Naive thymus-derived CD4-positive, alpha-beta T cell (primary cell): ENCODE measurements around the gene GRAMD1A. TPM values are rescaled to one million over a fixed set of nuclear protein-coding genes. Genes with fewer than 3 reads are reported as not detected.

Source experiments
- ATAC-seq: fragments of 150-1000 bp; cut with Tn5 transposase; 2 replicates; pipeline ENCODE4 v1.10.0; 2021; ENCODE audit warnings: mild to moderate bottlenecking, moderate library complexity
- CTCF ChIA-PET: fragments of 350-600 bp; sonication (Branson Sonifier 250); formaldehyde crosslinking; loops from one replicate; lab custom pipeline; 2021; ENCODE audit warnings: antibody characterized with exemption; lab: Charles Lee
- POLR2A ChIA-PET: fragments of 350-600 bp; sonication (Branson Sonifier 250); formaldehyde crosslinking; loops from one replicate; lab custom pipeline; 2021; ENCODE audit warnings: antibody characterized with exemption, inconsistent platforms; lab: Charles Lee
- DNase-seq, 9 donors: peaks; one replicate each; pipeline versions ENCODE4 v3.0.0 to v3.0.0-alpha.2; 2020 to 2022; ENCODE audit warnings: mixed read lengths in 1 of 9
- H3K27ac ChIP-seq: one replicate; pipeline ENCODE4 v1.7.0; 2013; ENCODE audit warnings: mild to moderate bottlenecking, low read depth, low read length, moderate library complexity
- H3K27me3 ChIP-seq, 2 donors: one replicate each; pipeline ENCODE4 v1.7.0; 2013; ENCODE audit warnings: low read length in 2 of 2, mild to moderate bottlenecking in 2 of 2, moderate library complexity in 2 of 2; ENCODE audit not compliant: control insufficient read depth in 2 of 2, insufficient read depth in 2 of 2
- H3K36me3 ChIP-seq, 3 experiments: 1 replicate in 2 of 3; 2 replicates in 1 of 3; pipeline ENCODE4 v1.7.0; 2013; ENCODE audit warnings: low read length in 3 of 3, mild to moderate bottlenecking in 3 of 3, moderate library complexity in 1 of 3; ENCODE audit not compliant: insufficient read depth in 3 of 3, control insufficient read depth in 2 of 3
- H3K4me1 ChIP-seq, 2 donors: one replicate each; pipeline ENCODE4 v1.7.0; 2013; ENCODE audit warnings: low read length in 2 of 2, mild to moderate bottlenecking in 2 of 2, moderate library complexity in 1 of 2; ENCODE audit not compliant: control insufficient read depth in 2 of 2, insufficient read depth in 2 of 2
- H3K4me3 ChIP-seq: 2 replicates; pipeline ENCODE4 v1.7.0; 2013; ENCODE audit warnings: mild to moderate bottlenecking, low read length
- H3K9me3 ChIP-seq, 3 experiments: 1 replicate in 2 of 3; 2 replicates in 1 of 3; pipeline ENCODE4 v1.7.0; 2013; ENCODE audit warnings: low read length in 3 of 3; ENCODE audit not compliant: control insufficient read depth in 2 of 3
- H3K27ac Mint-ChIP-seq, 9 donors: one replicate each; pipeline ENCODE4 v1.8.0; 2020 to 2022; ENCODE audit warnings: mixed read lengths in 9 of 9, mild to moderate bottlenecking in 8 of 9, moderate library complexity in 5 of 9, inconsistent platforms in 2 of 9
- H3K27me3 Mint-ChIP-seq, 5 donors: one replicate each; pipeline ENCODE4 v1.8.0; 2021 to 2022; ENCODE audit warnings: mixed read lengths in 5 of 5, mild to moderate bottlenecking in 1 of 5
- H3K36me3 Mint-ChIP-seq, 5 donors: one replicate each; pipeline ENCODE4 v1.8.0; 2020 to 2022; ENCODE audit warnings: mixed read lengths in 5 of 5, mild to moderate bottlenecking in 3 of 5, inconsistent platforms in 1 of 5
- H3K4me1 Mint-ChIP-seq, 7 donors: one replicate each; pipeline ENCODE4 v1.8.0; 2020 to 2022; ENCODE audit warnings: mixed read lengths in 7 of 7, mild to moderate bottlenecking in 3 of 7, inconsistent platforms in 1 of 7
- H3K4me3 Mint-ChIP-seq, 10 donors: one replicate each; pipeline ENCODE4 v1.8.0; 2020 to 2022; ENCODE audit warnings: mild to moderate bottlenecking in 10 of 10, mixed read lengths in 10 of 10, moderate library complexity in 6 of 10, inconsistent platforms in 2 of 10
- H3K9me3 Mint-ChIP-seq, 11 donors: one replicate each; pipeline ENCODE4 v1.8.0; 2020 to 2022; ENCODE audit warnings: mixed read lengths in 11 of 11, mild to moderate bottlenecking in 4 of 11, inconsistent platforms in 1 of 11, moderate library complexity in 1 of 11
- intact Hi-C, 2 donors: fragments of 100-400 bp; cut with micrococcal nuclease; formaldehyde crosslinking; loops; one replicate each; pipeline ENCODE4 v1.15.1; 2023
- polyA plus RNA-seq, 2 donors: library from polyadenylated mRNA; unstranded; fragments of 300-500 nt; fragmentation: Illumina TruSeq; gene quantifications; one replicate each; pipeline ENCODE4 v1.2.3, GENCODE V29; 2021
- total RNA-seq, 6 experiments: library from RNA in 5 of 6; stranded (reverse) in 5 of 6; gene quantifications; 1 replicate in 5 of 6; 2 replicates in 1 of 6; pipeline ENCODE4 v1.2.3 and lab custom pipeline; 2021 to 2026

Gene GRAMD1A
- total and polyA plus RNA-seq, 7 experiments from 2014 or later: 33.6 to 286 (median 167) TPM

- DNase-seq (no peak), ATAC-seq (peak; percentile 28)
- H3K9me3 ChIP-seq: no peaks in the 10 kb centered on the region
- H3K9me3 Mint-ChIP-seq: peaks cover 0 to 3% (median 0%) of the 10 kb centered on the region in 11 donors
- peaks cover 15 to 16% of the 10 kb centered on the region in 2 donors for H3K4me1 ChIP-seq
- no peaks in the 10 kb centered on the region for H3K36me3 Mint-ChIP-seq
- H3K4me1 Mint-ChIP-seq: peaks cover 30 to 56% (median 50%) of the 10 kb centered on the region in 7 donors
- peaks cover 0 to 33% (median 10%) of the 10 kb centered on the region in 5 donors for H3K27me3 Mint-ChIP-seq
- ChIA-PET CTCF (no interaction called here), POLR2A (interaction anchor here (1.7 kb wide), 1 partner anchor 46 kb away, joined by 4 read pairs; no protein-coding TSS in a partner anchor)
- no peaks in the 10 kb centered on the region for H3K36me3 ChIP-seq
- peak overlapping the region; percentile 18 to 92 (median 82) for H3K4me3 Mint-ChIP-seq
- intact Hi-C loops: loop anchor here (5.0 to 10.0 kb wide), 2 partner anchors 39 to 54 kb away; partner anchors contain the start of gene GRAMD1A (in 1 of the 2)
- no peak overlapping the region for H3K27ac ChIP-seq
- no peaks in the 10 kb centered on the region for H3K27me3 ChIP-seq
- H3K4me3 ChIP-seq: peak overlapping the region; percentile 60
- peak overlapping the region in 5 of 9 donors; percentile 20 to 69 (median 52) for H3K27ac Mint-ChIP-seq
Observed at GRCh38 chr19:35040826-35041547, 40.9 kb downstream of the GRAMD1A start.

DNA sequence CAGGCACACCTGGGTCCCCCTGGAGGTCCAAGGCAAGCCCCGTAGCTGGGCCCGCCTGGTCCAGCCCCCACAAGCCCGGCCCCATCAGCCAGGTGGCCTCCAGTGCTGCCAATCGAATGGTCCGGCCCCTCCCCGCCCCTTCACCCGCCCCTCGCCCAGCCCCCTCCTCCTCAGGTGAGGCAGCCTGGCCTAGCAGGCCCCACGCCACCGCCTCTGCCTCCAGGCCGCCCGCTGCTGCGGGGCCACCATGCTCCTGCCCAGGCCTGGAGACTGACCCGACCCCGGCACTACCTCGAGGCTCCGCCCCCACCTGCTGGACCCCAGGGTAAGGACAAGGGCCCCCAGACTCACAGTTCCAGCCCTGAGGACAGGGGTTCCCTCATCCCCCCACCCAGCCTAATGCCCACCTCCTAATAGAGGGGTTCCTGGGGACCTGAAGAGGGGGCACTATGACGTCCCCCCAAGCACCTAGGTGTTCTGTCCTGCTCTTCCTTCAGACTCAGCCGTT is 41.5 kb downstream of the GRAMD1A start, which contains the start of gene HPN:
TSS of gene HPN (plus strand) at position 174 of the 508 bp plus-strand sequence. CDS start 786 bp downstream, outside the sequence.
- no peak for ATAC-seq
- POLR2A ChIA-PET: interaction anchor here (1.7 kb wide), 1 partner anchor 46 kb away, joined by 4 read pairs; no protein-coding TSS in a partner anchor
- H3K36me3 ChIP-seq: no peaks in the 10 kb centered on the region
- H3K9me3 ChIP-seq: no peaks in the 10 kb centered on the region
- intact Hi-C loops: loop anchor here (5.0 to 10.0 kb wide), 2 partner anchors 39 to 53 kb away; partner anchors contain the start of gene GRAMD1A (in 1 of the 2)
- peaks cover 30 to 57% (median 51%) of the 10 kb centered on the region in 7 donors for H3K4me1 Mint-ChIP-seq
- peaks cover 15 to 16% of the 10 kb centered on the region in 2 donors for H3K4me1 ChIP-seq
- peaks cover 0 to 3% (median 0%) of the 10 kb centered on the region in 11 donors for H3K9me3 Mint-ChIP-seq
- CTCF ChIA-PET: no interaction called here
- no peaks in the 10 kb centered on the region for H3K36me3 Mint-ChIP-seq
- H3K27ac ChIP-seq: no peak within 1 kb of the TSS
- DNase-seq: no peak
- peak within 1 kb of the TSS; percentile 60 for H3K4me3 ChIP-seq
- H3K27ac Mint-ChIP-seq: peak within 1 kb of the TSS in 7 of 9 donors; percentile 16 to 69 (median 52)
- peaks cover 0 to 33% (median 10%) of the 10 kb centered on the region in 5 donors for H3K27me3 Mint-ChIP-seq
- no peaks in the 10 kb centered on the region for H3K27me3 ChIP-seq
- peak within 1 kb of the TSS; percentile 18 to 92 (median 82) for H3K4me3 Mint-ChIP-seq

GRCh38 chr19:35042056-35042730 is 42.1 kb downstream of the GRAMD1A start:
- Mint-ChIP-seq H3K27ac (peak overlapping the region in 3 of 9 donors; percentile 32 to 51 (median 36)), H3K36me3 (no peaks in the 10 kb centered on the region), H3K9me3 (peaks cover 0 to 3% (median 0%) of the 10 kb centered on the region in 11 donors), H3K27me3 (peaks cover 0 to 33% (median 10%) of the 10 kb centered on the region in 5 donors), H3K4me1 (peaks cover 30 to 57% (median 51%) of the 10 kb centered on the region in 7 donors), H3K4me3 (peak overlapping the region in 7 of 10 donors; percentile 6 to 92 (median 25))
- DNase-seq: no peak
- Histone ChIP-seq H3K36me3 (no peaks in the 10 kb centered on the region), H3K9me3 (no peaks in the 10 kb centered on the region), H3K27me3 (no peaks in the 10 kb centered on the region), H3K27ac (no peak overlapping the region), H3K4me1 (peaks cover 15 to 16% of the 10 kb centered on the region in 2 donors), H3K4me3 (no peak overlapping the region)
- intact Hi-C loops: loop anchor here (5.0 to 10.0 kb wide), 2 partner anchors 40 to 53 kb away; partner anchors contain the start of gene GRAMD1A (in 1 of the 2)
- ATAC-seq: no peak
- POLR2A ChIA-PET: interaction anchor here (0.8 to 1.7 kb wide), 2 partner anchors 21 to 47 kb away, joined by 3 to 4 read pairs; no protein-coding TSS in a partner anchor
- CTCF ChIA-PET: no interaction called here

- intact Hi-C loops: loop anchor here (5.0 to 10.0 kb wide), 2 partner anchors 41 to 52 kb away; partner anchors contain the start of gene GRAMD1A (in 1 of the 2)
- H3K9me3 ChIP-seq: no peaks in the 10 kb centered on the region
- Mint-ChIP-seq H3K36me3 (no peaks in the 10 kb centered on the region), H3K4me3 (peak overlapping the region in 4 of 10 donors; percentile 21 to 54 (median 47)), H3K27me3 (peaks cover 0 to 31% (median 10%) of the 10 kb centered on the region in 5 donors), H3K4me1 (peaks cover 30 to 52% (median 48%) of the 10 kb centered on the region in 7 donors), H3K27ac (no peak overlapping the region), H3K9me3 (peaks cover 0 to 3% (median 0%) of the 10 kb centered on the region in 11 donors)
- H3K27ac ChIP-seq: no peak overlapping the region
- DNase-seq (no peak), ATAC-seq (no peak)
- H3K4me1 ChIP-seq: peaks cover 15 to 16% of the 10 kb centered on the region in 2 donors
- POLR2A ChIA-PET: interaction anchor here (1.1 to 2.0 kb wide), 2 partner anchors 29 to 70 kb away, joined by 3 to 6 read pairs; no protein-coding TSS in a partner anchor
- no peak overlapping the region for H3K4me3 ChIP-seq
- H3K27me3 ChIP-seq: no peaks in the 10 kb centered on the region
- no peaks in the 10 kb centered on the region for H3K36me3 ChIP-seq
- CTCF ChIA-PET: interaction anchor here (0.8 to 2.2 kb wide), 3 partner anchors 29 to 98 kb away, joined by 3 to 12 read pairs (median 8); no protein-coding TSS in a partner anchor
Observed at GRCh38 chr19:35042954-35043604, 43.0 kb downstream of the GRAMD1A start.

DNA sequence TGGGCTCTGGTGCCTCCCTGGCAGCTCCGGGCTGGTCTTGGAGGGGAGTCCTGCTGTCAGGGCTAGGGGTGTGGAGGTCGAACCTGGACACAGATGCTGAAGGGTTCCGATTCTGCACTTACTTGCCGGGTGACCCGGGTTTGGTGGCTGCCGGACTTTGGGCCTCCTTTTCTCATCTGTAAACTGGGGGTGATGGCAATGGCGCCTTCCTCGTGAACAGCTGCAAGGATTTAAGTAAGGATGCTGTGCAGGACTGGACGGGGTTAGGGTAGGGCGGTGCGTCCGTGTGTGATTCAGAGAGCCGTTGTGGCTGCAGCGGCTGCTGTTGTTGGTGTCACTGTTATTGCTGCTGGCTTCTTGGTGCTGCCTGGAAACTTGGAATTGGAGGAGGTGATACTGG is 43.8 kb downstream of the GRAMD1A start:
- no peak for DNase-seq
- H3K27me3 Mint-ChIP-seq: peaks cover 0 to 34% (median 10%) of the 10 kb centered on the region in 5 donors
- peaks cover 0 to 3% (median 0%) of the 10 kb centered on the region in 11 donors for H3K9me3 Mint-ChIP-seq
- H3K27ac ChIP-seq: no peak overlapping the region
- peaks cover 15 to 16% of the 10 kb centered on the region in 2 donors for H3K4me1 ChIP-seq
- no peaks in the 10 kb centered on the region for H3K36me3 Mint-ChIP-seq
- ATAC-seq: no peak
- no peaks in the 10 kb centered on the region for H3K36me3 ChIP-seq
- H3K4me3 Mint-ChIP-seq: peak overlapping the region in 3 of 10 donors; percentile 24 to 49 (median 41)
- H3K27me3 ChIP-seq: no peaks in the 10 kb centered on the region
- peaks cover 30 to 45% (median 44%) of the 10 kb centered on the region in 7 donors for H3K4me1 Mint-ChIP-seq
- H3K4me3 ChIP-seq: no peak overlapping the region
- no peaks in the 10 kb centered on the region for H3K9me3 ChIP-seq
- ChIA-PET POLR2A (interaction anchor here (0.7 to 2.0 kb wide), 4 partner anchors 12 to 71 kb away, joined by 3 to 6 read pairs (median 4); no protein-coding TSS in a partner anchor), CTCF (interaction anchor here (0.5 to 2.2 kb wide), 13 partner anchors 8 to 452 kb away, joined by 3 to 12 read pairs (median 3); partner anchors contain the start of gene ZNF30)
- intact Hi-C loops: loop anchor here (1.0 to 10.0 kb wide), 6 partner anchors 13 to 71 kb away; partner anchors contain the start of genes GRAMD1A (in 1 of the 2) and SCN1B (in 1 of the 2)
- peak overlapping the region in 4 of 9 donors; percentile 40 to 78 (median 68) for H3K27ac Mint-ChIP-seq
